Caco-2 (cell line): Measurements from ENCODE around the gene ACAD10. TPM values are rescaled to one million over a fixed set of nuclear protein-coding genes. Genes with fewer than 3 reads are reported as not detected.
"Not testable (repeated sequence)": the region's sequence is repeated elsewhere in the genome, so short reads cannot be mapped to it uniquely, and the experiment has no call there.

Experiments
- BruUV-seq: library from RNA; stranded (reverse); fragments of 400-500 nt; replicated peaks from 2 replicates; lab custom pipeline; 2021; lab: Mats Ljungman, UMichigan
- CTCF ChIA-PET: fragments of 300-600 bp; sonication (Branson Sonifier 250); formaldehyde crosslinking; loops from one replicate; lab custom pipeline; 2022; ENCODE audit warnings: antibody characterized with exemption; lab: Charles Lee
- POLR2A ChIA-PET: fragments of 300-600 bp; sonication (Branson Sonifier 250); formaldehyde crosslinking; loops from one replicate; lab custom pipeline; 2022; ENCODE audit warnings: antibody characterized with exemption; lab: Charles Lee
- DNase-seq, 2 experiments: peaks; one replicate each; pipeline versions ENCODE4 v3.0.0 to v3.0.0-alpha.2; 2020 to 2022
- H3K27me3 ChIP-seq: replicated peaks from 2 replicates; pipeline ENCODE4 v1.6.0; 2011; ENCODE audit warnings: low read length; ENCODE audit not compliant: control insufficient read depth, insufficient read depth
- H3K36me3 ChIP-seq: 2 replicates; pipeline ENCODE4 v1.5.1; 2011; ENCODE audit warnings: low read length; ENCODE audit not compliant: control insufficient read depth, insufficient read depth
- H3K4me1 ChIP-seq: fragments of 250-450 bp; sonication (Bioruptor Pico); 2 replicates; pipeline ENCODE4 v1.5.1; 2020; ENCODE audit warnings: mild to moderate bottlenecking
- H3K4me3 ChIP-seq: 2 replicates; pipeline ENCODE4 v1.5.1; 2011; ENCODE audit warnings: low read depth, mild to moderate bottlenecking, control low read depth, low read length
- H3K9me3 ChIP-seq: fragments of 250-450 bp; sonication (Bioruptor Pico); 2 replicates; pipeline ENCODE4 v1.5.1; 2020; ENCODE audit warnings: mild to moderate bottlenecking, moderate library complexity
- H3K27ac Mint-ChIP-seq: one replicate; pipeline ENCODE4 v1.8.0; 2022; ENCODE audit warnings: mixed read lengths; ENCODE audit not compliant: unreplicated experiment
- H3K27me3 Mint-ChIP-seq: one replicate; pipeline ENCODE4 v1.8.0; 2022; ENCODE audit warnings: mixed read lengths; ENCODE audit not compliant: insufficient read depth, unreplicated experiment
- H3K36me3 Mint-ChIP-seq: one replicate; pipeline ENCODE4 v1.8.0; 2022; ENCODE audit warnings: mild to moderate bottlenecking, mixed read lengths; ENCODE audit not compliant: insufficient read depth, unreplicated experiment
- H3K4me1 Mint-ChIP-seq: one replicate; pipeline ENCODE4 v1.8.0; 2022; ENCODE audit warnings: low read depth, mixed read lengths; ENCODE audit not compliant: unreplicated experiment
- H3K4me3 Mint-ChIP-seq: one replicate; pipeline ENCODE4 v1.8.0; 2022; ENCODE audit warnings: mild to moderate bottlenecking, moderate library complexity, mixed read lengths; ENCODE audit not compliant: unreplicated experiment
- H3K9me3 Mint-ChIP-seq: one replicate; pipeline ENCODE4 v1.8.0; 2022; ENCODE audit warnings: mixed read lengths; ENCODE audit not compliant: unreplicated experiment
- CTCF ChIP-seq, 2 experiments: fragments of 200-600 bp in 1 of 2; IDR thresholded peaks; 1 replicate in 1 of 2; 2 replicates in 1 of 2; pipeline versions ENCODE4 v1.5.1 to v1.8.0; 2011 to 2022; ENCODE audit warnings: antibody characterized with exemption in 1 of 2, control low read depth in 1 of 2, inconsistent platforms in 1 of 2, low read depth in 1 of 2, low read length in 1 of 2, mild to moderate bottlenecking in 1 of 2, moderate library complexity in 1 of 2; ENCODE audit not compliant: insufficient read depth in 1 of 2, severe bottlenecking in 1 of 2, unreplicated experiment in 1 of 2
- intact Hi-C: fragments of 100-400 bp; cut with micrococcal nuclease; formaldehyde crosslinking; loops from one replicate; pipeline ENCODE4 v1.10.0; 2022; ENCODE audit not compliant: unreplicated experiment
- total RNA-seq: library from RNA; stranded (reverse); gene quantifications from 2 replicates; pipeline ENCODE4 v1.2.3, GENCODE V29; 2022

ACAD10 gene
- total RNA-seq, 1 experiment from 2014 or later: 19.0 TPM

DNA sequence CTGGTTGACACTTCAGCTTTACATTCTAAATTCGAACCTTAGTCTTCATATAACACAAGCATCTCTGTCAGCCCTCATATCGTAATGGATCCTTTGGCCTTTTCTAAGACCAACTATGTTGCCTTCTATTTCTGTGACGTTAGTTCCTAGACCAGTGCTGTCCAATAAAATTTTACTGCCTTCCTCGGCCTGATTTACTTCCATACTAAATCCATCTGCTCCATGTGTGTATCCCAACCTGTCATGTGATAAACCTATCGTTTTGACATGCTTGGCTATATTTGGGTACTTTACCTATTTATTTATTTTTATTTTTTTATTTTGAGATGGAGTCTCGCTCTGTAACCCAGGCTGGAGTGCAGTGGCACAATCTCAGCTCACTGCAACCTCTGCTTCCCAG is 20.3 kb downstream of the ACAD10 start:
- intact Hi-C loops: no loop called here
- Mint-ChIP-seq H3K4me3 (no peak overlapping the region), H3K9me3 (no peaks in the 10 kb centered on the region), H3K4me1 (no peaks in the 10 kb centered on the region), H3K27me3 (no peaks in the 10 kb centered on the region), H3K27ac (no peak overlapping the region), H3K36me3 (peaks cover 16% of the 10 kb centered on the region)
- no peak for TF ChIP-seq CTCF (IDR thresholded peaks at IDR 0.05; ENCODE audit: insufficient read depth in 1 of 2, low read depth in 1 of 2, low read length in 1 of 2, severe bottlenecking in 1 of 2, unreplicated experiment in 1 of 2)
- CTCF ChIA-PET: no interaction called here
- POLR2A ChIA-PET: no interaction called here
- no peak for DNase-seq
- H3K4me1 ChIP-seq: no peaks in the 10 kb centered on the region
- H3K9me3 ChIP-seq: no peaks in the 10 kb centered on the region
- no peak overlapping the region for H3K4me3 ChIP-seq
- no peaks in the 10 kb centered on the region for H3K27me3 ChIP-seq
- no peaks in the 10 kb centered on the region; the same call in 1 of the 2 replicates for H3K36me3 ChIP-seq
- BruUV-seq: no TSS peak

DNA sequence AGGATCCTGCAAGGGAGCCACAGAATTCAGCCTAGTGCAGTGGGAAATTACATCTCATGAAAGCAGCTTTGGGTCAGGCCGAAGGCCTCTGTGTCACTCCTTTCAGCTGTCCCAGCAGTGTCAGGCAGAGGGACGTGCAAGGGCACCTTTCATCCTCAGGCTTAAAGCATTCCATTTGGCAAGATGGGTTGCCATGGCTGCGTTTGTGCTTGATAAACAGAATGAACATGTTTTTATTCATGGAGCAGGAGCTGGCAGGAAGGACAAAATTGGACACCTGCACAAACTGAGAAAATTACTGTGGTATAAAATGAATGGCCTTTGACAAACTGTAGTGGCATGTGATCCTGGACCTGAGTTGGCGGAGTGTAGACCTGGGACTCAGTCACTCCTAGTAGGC is 29.4 kb downstream of the ACAD10 start:
- Histone ChIP-seq H3K27me3 (no peaks in the 10 kb centered on the region), H3K36me3 (no peaks in the 10 kb centered on the region; the same call in 1 of the 2 replicates), H3K9me3 (no peaks in the 10 kb centered on the region), H3K4me3 (no peak overlapping the region), H3K4me1 (no peaks in the 10 kb centered on the region)
- ChIA-PET CTCF (no interaction called here), POLR2A (no interaction called here)
- no TSS peak for BruUV-seq
- no peak overlapping the region for H3K4me3 Mint-ChIP-seq
- intact Hi-C loops: no loop called here
- no peak for TF ChIP-seq CTCF (IDR thresholded peaks at IDR 0.05; ENCODE audit: insufficient read depth in 1 of 2, low read depth in 1 of 2, low read length in 1 of 2, severe bottlenecking in 1 of 2, unreplicated experiment in 1 of 2)
- H3K9me3 Mint-ChIP-seq: no peaks in the 10 kb centered on the region
- H3K27me3 Mint-ChIP-seq: no peaks in the 10 kb centered on the region
- peaks cover 7% of the 10 kb centered on the region for H3K36me3 Mint-ChIP-seq
- H3K4me1 Mint-ChIP-seq: no peaks in the 10 kb centered on the region
- peak overlapping the region; percentile 50 for H3K27ac Mint-ChIP-seq
- peak in 1 of 2 experiments; percentile 26 for DNase-seq

DNA sequence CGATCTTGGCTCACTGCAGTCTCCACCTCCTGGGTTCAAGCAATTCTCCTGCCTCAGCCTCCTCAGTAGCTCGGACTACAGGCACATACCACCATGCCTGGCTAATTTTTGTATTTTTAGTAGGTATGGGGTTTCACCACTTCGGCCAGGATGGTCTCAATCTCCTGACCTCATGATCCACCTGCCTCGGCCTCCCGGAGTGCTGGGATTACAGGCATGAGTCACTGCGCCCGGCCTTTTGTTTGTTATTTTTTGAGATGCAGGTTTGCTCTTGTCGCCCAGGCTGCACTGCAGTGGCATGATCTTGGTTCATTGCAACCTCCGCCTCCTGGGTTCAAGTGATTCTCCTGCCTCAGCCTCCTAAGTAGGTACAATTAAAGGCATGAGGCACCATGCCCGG is 33.5 kb downstream of the ACAD10 start:
- POLR2A ChIA-PET, H3K4me1 ChIP-seq, H3K4me1 Mint-ChIP-seq, H3K4me3 Mint-ChIP-seq, H3K4me3 ChIP-seq, H3K27me3 Mint-ChIP-seq, H3K36me3 ChIP-seq, CTCF ChIA-PET, BruUV-seq, H3K9me3 Mint-ChIP-seq, intact Hi-C loops, H3K27me3 ChIP-seq, H3K9me3 ChIP-seq, DNase-seq, H3K27ac Mint-ChIP-seq: not testable (repeated sequence)
- peaks cover 18% of the 10 kb centered on the region for H3K36me3 Mint-ChIP-seq

GRCh38 chr12:111720457-111720856 is 34.6 kb downstream of the ACAD10 start:
- H3K36me3 Mint-ChIP-seq: peaks cover 26% of the 10 kb centered on the region
- POLR2A ChIA-PET: no interaction called here

More at GRCh38 chr12:111720457-111720856, 34.6 kb downstream of the ACAD10 start:
- no peaks in the 10 kb centered on the region for H3K9me3 ChIP-seq
- no peak overlapping the region for H3K4me3 ChIP-seq
- Mint-ChIP-seq H3K9me3 (no peaks in the 10 kb centered on the region), H3K4me1 (no peaks in the 10 kb centered on the region), H3K4me3 (no peak overlapping the region), H3K27ac (no peak overlapping the region), H3K27me3 (no peaks in the 10 kb centered on the region)
- intact Hi-C loops: no loop called here
- DNase-seq: no peak
- H3K36me3 ChIP-seq: no peaks in the 10 kb centered on the region
- CTCF ChIA-PET: no interaction called here
- H3K27me3 ChIP-seq: no peaks in the 10 kb centered on the region
- no peaks in the 10 kb centered on the region for H3K4me1 ChIP-seq
- no peak for TF ChIP-seq CTCF (IDR thresholded peaks at IDR 0.05; ENCODE audit: insufficient read depth in 1 of 2, low read depth in 1 of 2, low read length in 1 of 2, severe bottlenecking in 1 of 2, unreplicated experiment in 1 of 2)
- no TSS peak for BruUV-seq
